GM12878 (cell line): ENCODE results near the gene IL4. TPM values are rescaled to one million over a fixed set of nuclear protein-coding genes. Genes with fewer than 3 reads are reported as not detected.

Source experiments
- ASH2L ChIP-seq: fragments of 300-600, 200-600 bp; sonication (generic); IDR thresholded peaks from 2 replicates; pipeline ENCODE4 v1.6.1; 2017; ENCODE audit warnings: low read depth, mild to moderate bottlenecking, borderline replicate concordance
- ATF7 ChIP-seq: fragments of 450-650 bp; IDR thresholded peaks from 2 replicates; pipeline ENCODE4 v1.6.1; 2016; ENCODE audit warnings: low read depth, mild to moderate bottlenecking
- BCL3 ChIP-seq: IDR thresholded peaks from 2 replicates; pipeline ENCODE4 v1.6.1; 2011; ENCODE audit warnings: borderline replicate concordance, low read depth, mild to moderate bottlenecking, moderate library complexity, low read length; ENCODE audit not compliant: insufficient read depth, poor library complexity, severe bottlenecking
- BHLHE40 ChIP-seq, 2 experiments: fragments of 450-650 bp in 1 of 2; IDR thresholded peaks; 2 replicates each; pipeline ENCODE4 v1.6.1; 2011 to 2017; ENCODE audit warnings: low read depth in 2 of 2, borderline replicate concordance in 1 of 2, improper control_type of control experiment in 1 of 2, low read length in 1 of 2, mild to moderate bottlenecking in 1 of 2
- CUX1 ChIP-seq: IDR thresholded peaks from 2 replicates; pipeline ENCODE4 v1.6.1; 2012; ENCODE audit warnings: improper control_type of control experiment, low read depth, low read length; ENCODE audit not compliant: insufficient replicate concordance
- EGR1 ChIP-seq, 2 experiments: IDR thresholded peaks; 1 replicate in 1 of 2; 2 replicates in 1 of 2; pipeline ENCODE4 v1.6.1; 2011 to 2012; ENCODE audit warnings: low read depth in 2 of 2, low read length in 2 of 2, borderline replicate concordance in 1 of 2, mild to moderate bottlenecking in 1 of 2, moderate library complexity in 1 of 2
- ELK1 ChIP-seq: IDR thresholded peaks from 2 replicates; pipeline ENCODE4 v1.6.1; 2012; ENCODE audit warnings: low read depth, low read length, improper control_type of control experiment
- ESRRA ChIP-seq: IDR thresholded peaks from 2 replicates; pipeline ENCODE4 v1.6.1; 2012; ENCODE audit warnings: mild to moderate bottlenecking, low read length, improper control_type of control experiment
- LARP7 ChIP-seq: fragments of 450-650 bp; IDR thresholded peaks from 2 replicates; pipeline ENCODE4 v1.6.1; 2017; ENCODE audit warnings: mild to moderate bottlenecking
- MTA2 ChIP-seq: fragments of 450-650 bp; IDR thresholded peaks from 2 replicates; pipeline ENCODE4 v1.6.1; 2016; ENCODE audit warnings: low read depth, mild to moderate bottlenecking, moderate library complexity
- NR2C2 ChIP-seq: IDR thresholded peaks from 2 replicates; pipeline ENCODE4 v1.6.1; 2011; ENCODE audit warnings: borderline replicate concordance, low read depth; ENCODE audit not compliant: control insufficient read depth, insufficient read length
- RELA ChIP-seq: fragments of 450-650 bp; IDR thresholded peaks from 2 replicates; pipeline ENCODE4 v1.8.0; 2014; ENCODE audit warnings: borderline replicate concordance; ENCODE audit not compliant: partially characterized antibody
- RELB ChIP-seq: fragments of 450-650 bp; IDR thresholded peaks from 2 replicates; pipeline ENCODE4 v1.6.1; 2017; ENCODE audit warnings: low read depth, mild to moderate bottlenecking, moderate library complexity
- SPI1 ChIP-seq: IDR thresholded peaks from 2 replicates; pipeline ENCODE4 v1.6.1; 2011; ENCODE audit warnings: low read depth, mild to moderate bottlenecking, low read length, moderate library complexity, borderline replicate concordance; ENCODE audit not compliant: insufficient read depth
- TBL1XR1 ChIP-seq: IDR thresholded peaks from 2 replicates; pipeline ENCODE4 v1.6.1; 2012; ENCODE audit warnings: low read depth, low read length, improper control_type of control experiment
- ZBTB11 ChIP-seq: fragments of 450-650 bp; formaldehyde crosslinking; IDR thresholded peaks from 2 replicates; pipeline ENCODE4 v1.5.0; 2022; ENCODE audit warnings: mild to moderate bottlenecking, missing genetic modification characterization
- polyA plus RNA-seq, 11 experiments: library from polyadenylated mRNA; depleted of rRNA in 4 of 11; unstranded in 6 of 11; stranded (reverse) in 5 of 11; fragments of >200 nt; fragmentation: Nextera tagmentation in 4 of 11; fragmentation: Illumina TruSeq in 1 of 11; extraction: Ambion mirVana in 4 of 11; extraction: Trizol in 1 of 11; gene quantifications; 1 replicate in 1 of 11; 2 replicates in 10 of 11; pipeline versions ENCODE4 v1.2.1 to v1.2.3, GENCODE V29; 2011 to 2016; ENCODE audit warnings: inconsistent platforms in 2 of 11, missing spikeins in 2 of 11, low read depth in 1 of 11
- total RNA-seq, 4 experiments: library from RNA; depleted of rRNA in 3 of 4; stranded (reverse); fragments of >200 nt in 3 of 4; fragmentation: Illumina TruSeq in 1 of 4; extraction: Trizol in 1 of 4; gene quantifications; 2 replicates each; pipeline versions ENCODE4 v1.2.1 to v1.2.3, GENCODE V29; 2013 to 2021

Gene IL4
- total and polyA plus RNA-seq, 10 of the 15 experiments (the other 5 are each of a cell fraction or from before 2014, with no cell fraction given), result 0.20 to 0.80 (median 0.50) TPM; not detected in 7

- TF ChIP-seq ZBTB11 (no peak), NR2C2 (no peak), TBL1XR1 (peak; percentile 90), BCL3 (peak; percentile 88), LARP7 (no peak), ELK1 (no peak), MTA2 (peak; percentile 64; the same call in 1 of the 2 replicates), ESRRA (no peak), RELB (peak; percentile 59; the same call in 1 of the 2 replicates), CUX1 (no peak), EGR1 (IDR thresholded peaks at IDR 0.05; ENCODE audit: borderline replicate concordance in 1 of 2, low read depth in 2 of 2, low read length in 2 of 2) (peak in 1 of 2 experiments; percentile 86; a peak in 2 of 3 replicates), ATF7 (peak; percentile 50), ASH2L (no peak), SPI1 (no peak), RELA (no peak), BHLHE40 (IDR thresholded peaks at IDR 0.05; ENCODE audit: borderline replicate concordance in 1 of 2, low read depth in 2 of 2, low read length in 1 of 2) (peak; percentile 37 to 38; a peak in 1 of 4 replicates)
These were observed 34.1 kb upstream of the IL4 start (continued) for GRCh38 chr5:132639706-132640130.
